ENCODE data around the gene PIGH.

Gene PIGH

DNA sequence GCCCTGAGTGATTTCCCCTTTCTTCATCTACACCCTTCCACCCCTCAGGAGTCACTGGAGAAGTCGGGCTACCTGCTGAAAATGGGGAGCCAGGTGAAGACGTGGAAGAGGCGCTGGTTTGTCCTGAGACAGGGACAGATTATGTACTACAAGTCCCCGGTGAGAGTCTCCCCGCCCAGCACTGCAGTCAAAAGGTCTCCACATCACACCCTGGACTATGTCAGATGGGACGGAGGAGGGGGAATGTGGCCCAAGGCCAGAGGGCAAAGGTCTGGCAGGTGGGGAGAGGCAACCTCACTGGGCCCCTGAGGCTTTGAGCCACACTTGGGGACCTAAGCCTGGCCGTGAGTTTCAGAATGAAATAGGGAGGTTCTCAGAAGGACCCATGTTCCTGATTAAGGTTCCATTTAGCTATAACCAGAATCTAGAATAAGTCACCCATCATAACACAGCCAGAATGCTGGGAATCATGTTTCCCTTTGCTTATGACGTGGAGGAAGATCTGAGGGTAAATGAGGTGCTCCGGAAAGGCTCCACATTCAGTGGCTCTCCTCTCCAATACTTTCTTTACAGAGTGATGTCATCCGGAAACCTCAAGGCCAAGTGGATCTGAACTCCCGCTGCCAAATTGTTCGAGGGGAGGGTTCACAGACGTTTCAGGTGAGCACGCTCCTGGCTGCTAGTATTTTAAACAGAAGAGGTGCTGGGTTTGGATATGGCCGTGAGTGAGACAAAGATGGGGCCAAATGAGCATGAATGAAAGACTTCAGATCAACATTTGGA, 26.6 kb downstream of the PIGH start:
- no peak for DNase-seq

DNA sequence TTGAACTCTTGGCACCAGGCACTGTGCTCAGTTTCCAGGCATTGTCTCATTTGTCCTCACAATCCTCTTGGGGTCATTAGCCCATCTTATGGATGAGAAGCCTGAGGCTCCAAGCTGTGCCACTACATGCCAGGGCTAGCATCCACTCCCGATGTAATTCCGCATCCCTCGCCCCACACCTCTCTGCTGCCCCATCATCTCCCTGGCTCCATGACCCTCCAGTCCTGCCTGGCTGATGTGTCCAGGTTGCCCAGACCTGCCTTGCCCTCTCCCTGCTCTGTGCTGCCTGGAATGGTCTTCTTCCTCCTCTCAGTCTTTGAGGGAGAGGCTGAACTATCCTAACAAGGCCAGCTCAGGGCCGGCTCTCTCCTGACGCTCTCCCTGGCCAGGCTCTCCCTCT, 27.5 kb downstream of the PIGH start:
- no peak for DNase-seq

DNA sequence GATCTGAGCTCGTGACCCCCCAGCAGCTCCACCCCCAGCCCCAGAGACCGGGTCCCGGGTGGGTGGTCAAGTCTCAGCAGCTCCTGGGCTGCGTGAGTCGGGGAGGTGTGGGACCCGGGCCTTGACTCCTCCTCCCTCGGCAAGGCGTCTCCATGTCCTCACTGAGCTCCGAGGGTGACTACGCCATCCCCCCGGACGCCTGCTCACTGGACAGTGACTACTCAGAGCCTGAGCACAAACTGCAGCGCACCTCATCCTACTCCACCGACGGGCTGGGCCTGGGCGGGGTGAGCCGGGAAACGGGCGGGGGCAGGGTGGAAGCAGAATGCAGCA, 28.1 kb downstream of the PIGH start:
- DNase-seq, result no peak

DNA sequence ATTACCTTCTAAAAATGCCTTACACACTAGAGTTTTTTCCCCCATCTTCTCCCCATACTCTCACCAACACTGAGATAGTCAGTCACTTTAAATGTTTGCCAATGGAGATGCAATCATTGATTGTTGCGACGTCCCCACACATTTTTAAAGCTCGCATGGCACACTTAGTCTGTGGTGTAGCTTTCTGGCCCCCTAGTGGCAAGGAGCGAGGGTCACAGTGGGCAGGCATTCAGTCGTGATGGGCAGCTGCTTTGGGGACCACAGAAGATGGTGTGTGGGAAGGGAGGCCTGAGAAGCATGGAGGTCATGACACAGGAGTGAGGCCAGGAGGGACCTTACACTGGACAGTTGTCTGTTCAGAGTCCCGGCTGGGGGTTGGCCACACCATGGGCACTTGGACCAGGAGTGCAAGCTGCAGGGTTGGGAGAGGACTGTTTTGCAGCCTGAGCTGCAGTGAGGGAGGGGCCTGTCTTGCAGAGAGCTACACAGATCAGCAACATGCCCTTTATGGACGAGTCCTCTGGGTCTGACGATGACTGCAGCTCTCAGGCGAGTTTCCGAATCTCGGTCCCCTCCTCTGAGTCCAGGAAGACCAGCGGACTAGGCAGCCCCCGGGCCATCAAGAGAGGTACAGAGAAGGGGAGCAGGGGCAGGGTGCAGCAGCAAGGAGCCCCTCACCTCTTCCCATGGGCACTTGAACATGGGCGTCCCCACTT, 28.6 kb downstream of the PIGH start:
- peak; percentile 37 to 47 for DNase-seq

GRCh38 chr14:67570453-67570852, 29.6 kb downstream of the PIGH start:
- no peak for DNase-seq

GRCh38 chr14:67569651-67570290, 30.3 kb downstream of the PIGH start:
- DNase-seq, result no peak

DNA sequence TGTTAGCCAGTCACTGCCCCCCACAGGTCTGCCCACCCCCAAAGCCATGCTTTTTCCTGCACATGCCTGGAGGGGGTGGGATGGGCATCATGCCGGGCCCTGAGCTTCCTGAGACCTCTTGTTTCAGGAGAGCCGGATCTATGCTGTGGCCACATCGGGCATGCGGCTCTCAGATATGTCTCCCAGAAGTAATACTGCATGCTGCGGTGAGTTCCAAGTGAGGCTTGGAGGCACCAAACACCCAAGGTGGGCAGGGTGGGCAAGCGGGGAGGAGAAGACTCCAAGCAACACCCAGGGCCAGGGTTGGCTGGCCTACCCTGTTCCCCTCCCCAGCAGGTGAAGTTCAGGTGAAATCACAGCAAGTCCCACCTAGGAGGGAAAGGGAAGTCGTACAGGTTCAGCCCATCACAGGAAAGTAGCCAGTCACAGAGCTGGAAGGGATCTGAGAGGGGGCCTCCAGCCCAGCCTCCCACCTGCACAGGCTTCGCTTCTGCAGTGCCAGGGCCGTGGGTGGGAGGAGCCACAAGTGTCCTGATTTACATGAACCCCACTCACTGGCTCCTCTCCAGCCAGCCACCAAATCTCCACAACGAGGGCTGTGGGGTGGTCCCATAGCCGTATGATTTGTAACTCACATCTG, 30.9 kb downstream of the PIGH start:
- no peak for DNase-seq

DNA sequence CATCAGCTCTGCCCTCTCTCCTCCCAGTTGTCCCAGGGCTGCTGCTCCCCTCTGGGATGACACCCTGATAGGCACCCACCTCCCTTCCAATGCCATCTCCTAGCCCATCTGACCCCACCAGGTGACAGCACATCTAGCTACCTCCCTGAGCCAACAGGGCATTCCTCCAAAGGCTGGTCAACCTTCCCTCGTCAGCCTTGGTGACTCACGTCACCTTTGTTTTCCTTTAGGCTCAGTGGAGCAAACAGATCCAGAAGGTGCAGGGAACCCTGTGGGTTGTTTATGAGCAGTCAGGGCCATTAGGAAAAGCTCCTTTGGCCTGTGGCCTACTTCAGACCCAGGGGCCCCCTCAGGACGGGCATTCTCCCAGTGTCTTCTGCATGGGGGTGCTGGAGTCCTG, 32.4 kb downstream of the PIGH start:
- no peak for DNase-seq

GRCh38 chr14:67566908-67567307, 33.2 kb downstream of the PIGH start:
- no peak for DNase-seq

DNA sequence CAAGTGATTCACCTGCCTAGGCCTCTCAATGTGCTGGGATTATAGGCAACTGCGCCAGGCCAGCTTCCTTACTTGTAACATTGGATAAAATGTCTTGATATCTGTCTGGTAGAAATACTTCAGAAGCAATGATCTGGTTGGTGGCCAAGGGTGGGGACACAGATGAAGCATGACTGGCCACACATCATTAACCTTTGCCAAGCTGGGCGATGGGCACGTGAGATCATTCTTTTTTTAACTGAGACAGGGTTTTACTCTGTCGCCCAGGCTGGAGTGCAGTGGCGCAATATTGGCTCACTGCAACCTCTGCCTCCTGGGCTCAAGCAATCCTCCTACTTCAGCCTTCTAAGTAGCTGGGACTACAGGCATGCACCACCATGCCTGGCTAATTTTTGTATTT, 35.8 kb downstream of the PIGH start:
- DNase-seq, result no peak

DNA sequence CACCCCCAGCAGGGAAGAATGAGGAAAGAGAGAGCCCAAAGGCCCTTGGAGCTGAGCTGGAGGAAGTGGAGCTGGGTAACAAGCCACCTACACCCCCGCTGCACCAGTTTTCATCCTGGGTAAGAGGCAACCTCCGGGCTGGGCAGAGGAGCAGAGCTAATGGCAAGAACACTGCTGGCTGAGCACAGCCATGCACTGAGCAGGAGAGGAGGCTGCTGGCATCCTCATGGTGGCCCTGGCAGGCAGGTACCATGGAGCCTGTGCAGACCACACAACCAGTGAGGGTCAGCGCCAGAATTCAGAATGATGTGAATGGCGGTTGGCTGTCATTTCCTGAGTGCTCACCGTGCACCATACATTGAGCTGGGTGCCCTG, 37.3 kb downstream of the PIGH start:
- no peak for DNase-seq

DNA sequence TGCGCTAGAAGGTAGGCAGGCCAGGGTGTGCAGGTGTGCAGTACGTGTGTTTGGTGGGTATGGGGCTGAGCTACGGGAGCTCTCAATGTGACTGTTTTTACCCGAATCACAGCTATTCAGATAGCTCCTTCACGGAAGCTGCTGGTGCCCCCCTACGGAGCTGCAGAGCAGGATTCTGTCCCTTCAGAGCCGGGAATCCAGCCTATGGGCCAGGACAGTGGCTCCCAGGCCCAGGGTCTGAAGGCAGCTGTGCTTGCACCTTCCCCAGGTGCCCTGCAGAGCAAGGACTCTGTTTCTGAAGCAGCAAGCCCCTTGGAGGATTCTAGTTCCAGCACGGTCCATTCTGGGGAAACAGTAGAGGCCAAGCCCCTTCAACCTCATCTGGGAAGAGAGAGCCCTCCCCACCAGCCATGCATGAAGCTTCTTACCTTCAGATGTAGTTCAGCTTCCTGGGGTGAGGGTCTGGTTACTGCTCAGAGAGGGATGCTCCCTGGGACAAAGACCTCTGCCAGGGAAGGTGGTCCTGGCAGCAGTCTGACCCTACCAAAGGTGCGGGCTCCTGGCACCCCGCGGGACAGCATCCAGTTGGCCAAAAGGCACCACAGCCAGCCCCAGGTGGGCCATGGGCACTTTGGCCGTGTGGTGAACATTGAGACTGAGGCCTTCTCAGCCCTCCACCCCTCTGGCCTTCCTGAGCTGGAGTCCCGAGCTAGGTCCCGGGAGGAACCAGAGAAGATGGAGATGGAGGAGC, 37.9 kb downstream of the PIGH start:
- DNase-seq, result no peak

DNA sequence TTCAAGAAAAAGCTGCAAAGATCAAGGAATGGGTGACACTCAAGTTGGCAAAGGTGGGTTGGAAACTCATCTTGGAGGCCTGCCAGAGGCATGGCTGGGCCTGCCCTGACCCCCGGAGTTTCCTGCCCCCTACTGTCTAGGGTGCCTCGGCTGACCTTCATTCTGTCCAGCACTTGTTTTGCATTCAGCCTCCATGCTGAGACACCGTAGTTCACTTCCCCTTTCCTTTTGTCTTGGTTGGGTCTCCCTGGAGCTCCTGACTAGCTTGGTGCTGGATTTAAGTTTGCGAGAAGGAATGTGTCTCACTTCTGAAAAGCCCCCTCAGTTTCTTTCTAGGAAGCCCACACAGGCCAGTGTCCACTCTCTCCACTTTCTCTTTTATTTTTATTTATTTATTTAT, 40.4 kb downstream of the PIGH start:
- no peak for DNase-seq

DNA sequence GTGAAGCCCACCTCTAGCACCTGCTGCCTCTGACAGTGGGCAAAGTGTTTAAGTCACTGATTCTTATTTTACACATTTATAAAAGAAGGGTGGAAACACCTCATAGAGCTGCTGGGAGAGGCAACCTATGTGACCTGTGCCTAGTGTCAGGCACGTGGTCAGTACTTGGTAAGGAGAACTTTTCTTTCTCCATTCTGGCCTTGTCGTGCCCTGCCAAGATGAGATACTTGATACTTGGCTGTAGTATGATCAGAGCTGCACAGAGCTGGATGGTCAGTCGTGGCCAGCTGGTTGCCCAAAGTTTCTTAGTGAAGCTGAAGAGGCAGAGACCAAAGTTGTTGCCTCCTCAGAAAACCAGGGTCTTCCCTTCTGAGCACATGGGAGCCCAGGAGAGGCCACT, 42.4 kb downstream of the PIGH start:
- no peak for DNase-seq

GRCh38 chr14:67557118-67557517, 43.0 kb downstream of the PIGH start:
- DNase-seq, result no peak

DNA sequence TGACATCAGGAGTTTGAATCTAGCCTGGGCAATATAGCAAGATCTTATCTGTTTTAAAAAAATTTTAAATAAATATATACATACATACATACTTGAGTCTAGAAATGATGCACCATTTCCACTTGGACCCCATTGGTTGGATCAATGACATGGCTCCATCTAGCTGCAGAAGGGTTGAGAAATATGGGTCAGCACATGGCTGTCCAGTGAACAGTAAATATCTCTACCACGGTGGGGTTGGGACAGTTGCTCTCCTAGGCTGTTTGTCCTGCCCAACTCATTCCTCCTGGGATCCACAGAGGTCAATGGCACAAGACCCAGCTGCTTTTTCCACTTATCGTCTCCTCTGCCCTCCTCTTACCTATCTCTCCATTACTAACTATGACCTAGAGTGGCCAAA, 43.4 kb downstream of the PIGH start:
- no peak for DNase-seq

- DNase-seq, result no peak
These were observed 44.5 kb downstream of the PIGH start for GRCh38 chr14:67555518-67556090.

DNA sequence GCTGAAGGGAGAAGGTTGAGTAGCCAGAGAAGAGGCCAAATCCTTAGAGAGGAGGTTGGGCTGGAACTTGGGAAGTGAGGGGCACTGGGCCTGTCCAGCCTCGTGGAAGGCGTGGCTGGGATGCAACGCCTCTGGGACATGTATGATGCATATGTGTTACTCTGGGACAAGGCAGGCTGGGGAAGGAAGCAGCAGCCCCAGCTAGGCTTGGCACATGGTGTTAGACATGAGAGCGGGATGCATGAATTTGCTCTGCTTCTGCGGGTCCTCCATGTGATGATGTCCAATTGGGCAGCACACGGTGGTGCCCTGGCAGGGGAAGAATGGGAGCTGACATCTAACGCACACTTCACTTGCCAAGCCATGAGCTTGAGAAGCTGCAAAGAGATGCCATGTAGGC, 45.7 kb downstream of the PIGH start:
- no peak for DNase-seq

GRCh38 chr14:67553547-67553946, 46.5 kb downstream of the PIGH start:
- no peak for DNase-seq

DNA sequence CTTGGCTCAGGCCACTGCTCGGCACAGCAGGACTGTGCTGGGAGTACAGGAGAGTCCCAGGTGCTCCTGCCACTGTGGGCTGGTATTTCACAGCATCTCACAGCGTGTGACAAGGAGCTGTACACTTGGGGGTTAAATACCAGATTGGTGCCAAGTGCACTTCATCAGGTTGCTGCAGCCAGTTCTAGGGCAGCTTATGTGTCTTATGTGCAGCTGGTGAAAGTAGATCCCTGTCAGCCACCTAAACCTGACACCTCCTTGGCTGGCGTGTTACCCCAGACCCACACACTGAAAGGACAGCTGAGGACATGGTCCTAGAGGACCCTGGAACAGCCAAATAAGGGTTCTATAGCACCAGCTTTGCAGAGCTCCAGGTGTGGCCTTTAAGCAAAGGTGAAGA, 48.1 kb downstream of the PIGH start:
- no peak for DNase-seq

GRCh38 chr14:67551123-67551522, 48.9 kb downstream of the PIGH start:
- no peak for DNase-seq

DNA sequence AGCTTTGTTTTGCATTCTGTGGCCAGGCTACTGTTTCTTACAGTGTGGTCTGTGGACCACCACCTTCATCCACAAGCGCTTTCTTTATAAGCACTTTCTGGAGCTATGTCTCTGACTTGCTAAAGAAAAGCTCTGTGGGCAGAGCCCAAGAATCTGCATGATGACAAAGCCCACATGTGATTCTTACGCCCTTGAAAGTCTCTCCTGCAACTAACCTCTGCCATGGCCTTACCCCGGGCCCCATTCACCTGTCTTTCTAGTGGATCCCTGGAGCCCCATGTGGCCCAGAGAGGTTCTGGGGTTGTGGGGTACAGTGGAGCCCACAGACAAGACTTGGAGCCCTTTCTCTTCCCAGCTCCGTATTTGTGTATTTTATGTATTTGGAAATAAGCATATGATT, 50.3 kb downstream of the PIGH start:
- no peak for DNase-seq

Data from NCI-H446 (cell line).